HG03045 (cell line): ENCODE measurements around the gene MARK2.
"Not testable (repeated sequence)": the region's sequence is repeated elsewhere in the genome, so short reads cannot be mapped to it uniquely, and the experiment has no call there.

Source experiments
- ATAC-seq: cut with Tn5 transposase; IDR thresholded peaks from one replicate; pipeline ENCODE4 v1.9.1; 2021; ENCODE audit warnings: mild to moderate bottlenecking, moderate library complexity; ENCODE audit not compliant: unreplicated experiment

Gene MARK2

GRCh38 chr11:63853476-63853875, 14.6 kb downstream of the MARK2 start:
- no peak for ATAC-seq

GRCh38 chr11:63854696-63855095, 15.8 kb downstream of the MARK2 start:
- no peak for ATAC-seq

- no peak for ATAC-seq
Observed at GRCh38 chr11:63855975-63856374, 17.1 kb downstream of the MARK2 start.

- ATAC-seq: no peak
Observed at GRCh38 chr11:63858628-63859550, 20.0 kb downstream of the MARK2 start.

- ATAC-seq: no peak
Observed at GRCh38 chr11:63862923-63863322, 24.0 kb downstream of the MARK2 start.

- not testable (repeated sequence) for ATAC-seq
Observed at GRCh38 chr11:63863620-63864019, 24.7 kb downstream of the MARK2 start.

GRCh38 chr11:63866211-63866610, 27.3 kb downstream of the MARK2 start:
- no peak for ATAC-seq

GRCh38 chr11:63867511-63867910, 28.6 kb downstream of the MARK2 start:
- ATAC-seq: no peak

- no peak for ATAC-seq
Observed at GRCh38 chr11:63868399-63869064, 29.6 kb downstream of the MARK2 start.

GRCh38 chr11:63869171-63869591, 30.3 kb downstream of the MARK2 start:
- no peak for ATAC-seq

- ATAC-seq: no peak
Observed at GRCh38 chr11:63869683-63870082, 30.8 kb downstream of the MARK2 start.

GRCh38 chr11:63870351-63871140, 31.6 kb downstream of the MARK2 start:
- ATAC-seq: no peak

- ATAC-seq: peak; percentile 92
Observed at GRCh38 chr11:63871962-63872799, 33.3 kb downstream of the MARK2 start.

- ATAC-seq: no peak
Observed at GRCh38 chr11:63872800-63873197, 33.9 kb downstream of the MARK2 start.

- ATAC-seq: no peak
Observed at GRCh38 chr11:63873311-63873710, 34.4 kb downstream of the MARK2 start.

GRCh38 chr11:63874511-63874910, 35.6 kb downstream of the MARK2 start:
- ATAC-seq: no peak

- ATAC-seq: no peak
Observed at GRCh38 chr11:63875506-63876065, 36.7 kb downstream of the MARK2 start.

GRCh38 chr11:63876616-63877015, 37.7 kb downstream of the MARK2 start:
- ATAC-seq: no peak

- no peak for ATAC-seq
Observed at GRCh38 chr11:63877658-63878241, 38.8 kb downstream of the MARK2 start.
